ENCODE measurements around the gene RIMBP2. TPM values are rescaled to one million over a fixed set of nuclear protein-coding genes. Genes with fewer than 3 reads are reported as not detected.

Gene RIMBP2
- total RNA-seq, 4 donors from 2014 or later, result not detected

- TF ChIP-seq CTCF (IDR thresholded peaks at IDR 0.05; ENCODE audit: low read depth), result no peak
These were observed 284.9 kb downstream of the RIMBP2 start for GRCh38 chr12:130431176-130431575.

DNA sequence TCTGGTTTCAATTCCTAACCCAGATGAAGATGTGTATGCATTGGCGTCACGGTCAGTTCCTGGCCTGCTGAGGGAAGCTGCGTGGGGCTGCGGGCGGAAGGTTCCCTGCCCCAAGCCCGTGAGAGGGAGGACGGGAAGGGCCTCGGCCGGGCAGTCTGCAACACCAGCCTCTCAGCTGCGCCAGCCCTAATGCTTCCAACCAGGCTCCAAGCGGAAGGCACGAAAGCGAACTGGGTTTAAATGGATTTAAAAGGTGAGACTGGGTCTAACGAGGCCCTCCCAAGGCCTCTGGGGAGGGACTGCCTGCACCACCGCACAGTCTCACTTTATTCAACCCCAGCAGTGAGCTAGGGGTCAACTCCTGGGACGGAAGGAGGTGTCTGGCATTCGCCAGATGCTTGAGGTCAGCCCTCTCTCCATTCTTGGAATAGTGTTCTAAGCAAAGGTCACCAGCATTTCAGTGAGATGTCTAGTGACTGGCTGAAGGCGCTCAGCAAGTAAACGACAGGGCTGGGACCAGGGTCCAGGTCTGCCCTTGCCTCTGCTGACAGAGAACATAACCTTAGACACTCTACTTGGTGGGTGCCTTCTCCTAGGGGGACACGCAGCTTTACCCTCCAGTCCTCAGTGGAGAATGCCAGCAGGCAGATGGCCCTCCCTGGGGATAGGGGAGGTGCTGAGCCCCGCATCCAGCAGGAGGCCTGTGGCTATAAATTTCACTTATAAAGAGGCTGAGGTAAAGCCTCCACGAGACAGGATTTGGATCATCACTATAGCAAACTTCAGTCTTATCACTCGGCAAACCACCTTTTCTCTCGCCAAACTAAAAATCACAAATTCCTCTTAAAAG is 286.2 kb downstream of the RIMBP2 start:
- TF ChIP-seq CTCF (IDR thresholded peaks at IDR 0.05; ENCODE audit: low read depth), result no peak

DNA sequence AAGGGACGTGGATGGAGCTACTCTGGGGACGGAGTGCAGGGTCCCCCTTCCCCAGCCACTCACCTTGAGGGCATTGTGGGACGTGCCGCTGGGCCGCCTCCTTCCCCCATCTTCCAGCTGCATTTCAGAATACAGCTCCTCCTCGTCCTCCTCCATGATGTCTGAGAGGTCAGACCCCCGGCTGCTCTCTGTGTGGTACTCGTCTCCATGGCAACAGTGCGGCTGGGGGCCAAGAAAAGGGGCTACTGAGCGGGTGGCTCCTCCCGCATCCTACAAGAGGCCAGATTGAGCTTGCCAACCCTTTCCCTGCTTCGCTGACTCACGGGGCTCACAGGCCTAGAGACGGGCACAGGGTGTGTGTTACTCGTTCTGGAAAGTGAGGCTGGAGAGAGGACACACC is 288.0 kb downstream of the RIMBP2 start:
- no peak for TF ChIP-seq CTCF (IDR thresholded peaks at IDR 0.05; ENCODE audit: low read depth)

- TF ChIP-seq CTCF (IDR thresholded peaks at IDR 0.05; ENCODE audit: low read depth), result no peak
These were observed 288.7 kb downstream of the RIMBP2 start for GRCh38 chr12:130427381-130427887.

DNA sequence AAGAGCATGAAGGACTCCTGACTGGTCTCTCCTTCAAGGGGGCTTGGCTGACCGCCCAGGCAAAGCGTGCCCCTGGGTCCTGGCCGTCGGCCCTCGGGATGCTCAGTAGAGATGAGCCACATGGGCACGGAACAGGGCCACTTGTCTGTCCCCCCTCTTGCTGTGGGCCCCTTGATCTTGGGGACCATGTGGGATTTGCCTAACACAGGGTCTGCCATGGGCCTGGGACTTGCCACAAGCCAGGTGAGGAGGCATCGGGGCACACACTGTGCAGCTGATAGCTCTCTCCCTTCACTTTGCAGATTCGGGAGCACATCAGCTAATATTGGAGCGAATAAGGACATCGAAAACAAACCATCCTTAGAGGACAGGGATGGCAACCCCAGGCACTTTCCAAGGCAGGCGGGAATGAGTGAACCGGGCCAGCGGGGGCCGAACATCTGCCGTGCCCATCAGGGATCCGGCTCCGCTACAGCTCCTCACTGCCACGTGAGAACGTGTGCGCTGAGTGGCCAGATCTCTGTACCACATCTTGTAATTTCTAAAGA is 290.3 kb downstream of the RIMBP2 start:
- no peak for TF ChIP-seq CTCF (IDR thresholded peaks at IDR 0.05; ENCODE audit: low read depth)

DNA sequence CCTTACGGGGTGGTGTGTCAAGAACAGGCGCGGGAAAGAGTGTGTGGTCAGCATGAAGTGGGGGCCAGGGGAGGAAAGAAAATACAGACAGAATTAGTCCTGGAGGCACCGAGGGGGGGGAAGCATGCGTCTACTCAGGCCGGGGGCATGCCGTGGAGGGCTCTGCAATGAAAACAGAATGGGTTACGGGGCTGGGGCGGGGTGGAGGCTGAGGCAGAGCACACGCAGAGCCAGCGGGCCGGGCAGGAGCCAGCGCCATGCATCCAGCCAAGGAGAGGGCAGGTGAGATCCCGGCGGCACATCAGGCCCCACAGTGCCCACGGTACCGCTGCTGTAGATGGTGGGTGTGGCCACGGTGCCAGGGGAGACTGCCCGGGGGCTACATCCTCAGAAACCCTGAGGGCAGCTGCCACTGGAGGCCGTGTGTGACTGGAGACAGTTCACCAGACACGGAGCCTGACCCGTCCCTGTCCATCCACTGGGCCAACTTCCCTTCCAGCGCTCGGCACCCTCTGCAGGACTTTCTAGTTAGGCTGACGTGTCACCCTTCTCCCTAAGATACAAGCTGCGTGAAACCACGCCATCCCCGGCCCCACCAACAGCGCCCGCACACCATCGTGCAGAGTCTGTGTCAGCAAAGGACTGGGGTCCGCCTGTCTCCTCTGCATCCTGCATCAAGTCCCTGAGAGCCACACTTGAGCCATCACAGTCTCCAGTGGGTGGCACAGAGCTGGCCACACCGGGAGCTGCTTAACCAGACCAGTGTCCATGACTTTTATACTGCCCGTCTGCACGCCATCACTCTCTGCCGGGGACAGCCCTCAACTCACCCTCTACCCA is 291.0 kb downstream of the RIMBP2 start:
- TF ChIP-seq CTCF (IDR thresholded peaks at IDR 0.05; ENCODE audit: low read depth), result no peak
